ENCODE measurements around the gene ANXA8.
"Not testable (repeated sequence)": the region's sequence is repeated elsewhere in the genome, so short reads cannot be mapped to it uniquely, and the experiment has no call there.

DNA sequence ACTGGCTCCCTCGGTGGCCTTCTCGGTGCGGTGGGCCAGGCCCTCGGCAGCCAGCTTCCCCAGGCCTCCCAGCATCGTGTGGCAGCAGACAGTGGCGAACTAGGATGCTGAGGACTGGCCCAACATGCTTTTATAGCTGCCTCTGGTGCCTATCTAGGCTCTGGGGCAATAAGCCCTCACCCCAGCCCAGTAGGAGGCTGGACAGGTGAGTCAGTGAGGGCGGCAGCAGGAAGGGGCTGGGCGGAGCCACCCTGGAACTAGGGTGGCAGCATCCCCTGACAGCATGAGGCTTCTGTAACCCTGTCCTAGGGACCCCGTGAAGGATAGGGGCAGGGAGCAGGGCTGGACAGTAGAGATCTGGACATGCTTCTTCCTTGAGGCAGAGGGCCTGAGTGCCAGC, 7.7 kb upstream of the ANXA8 start, which contains the start of gene FAM25G:
- TF ChIP-seq, protein P1, sequence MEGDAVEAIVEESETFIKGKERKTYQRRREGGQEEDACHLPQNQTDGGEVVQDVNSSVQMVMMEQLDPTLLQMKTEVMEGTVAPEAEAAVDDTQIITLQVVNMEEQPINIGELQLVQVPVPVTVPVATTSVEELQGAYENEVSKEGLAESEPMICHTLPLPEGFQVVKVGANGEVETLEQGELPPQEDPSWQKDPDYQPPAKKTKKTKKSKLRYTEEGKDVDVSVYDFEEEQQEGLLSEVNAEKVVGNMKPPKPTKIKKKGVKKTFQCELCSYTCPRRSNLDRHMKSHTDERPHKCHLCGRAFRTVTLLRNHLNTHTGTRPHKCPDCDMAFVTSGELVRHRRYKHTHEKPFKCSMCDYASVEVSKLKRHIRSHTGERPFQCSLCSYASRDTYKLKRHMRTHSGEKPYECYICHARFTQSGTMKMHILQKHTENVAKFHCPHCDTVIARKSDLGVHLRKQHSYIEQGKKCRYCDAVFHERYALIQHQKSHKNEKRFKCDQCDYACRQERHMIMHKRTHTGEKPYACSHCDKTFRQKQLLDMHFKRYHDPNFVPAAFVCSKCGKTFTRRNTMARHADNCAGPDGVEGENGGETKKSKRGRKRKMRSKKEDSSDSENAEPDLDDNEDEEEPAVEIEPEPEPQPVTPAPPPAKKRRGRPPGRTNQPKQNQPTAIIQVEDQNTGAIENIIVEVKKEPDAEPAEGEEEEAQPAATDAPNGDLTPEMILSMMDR (IDR thresholded peaks at IDR 0.05; ENCODE audit: extremely low read depth in 1 of 2, insufficient read depth in 1 of 2, low read depth in 1 of 2, low read length in 2 of 2), result not testable (repeated sequence)
- TF ChIP-seq POLR2A (IDR thresholded peaks at IDR 0.05; ENCODE audit: low read depth, low read length); EZH2 (IDR thresholded peaks at IDR 0.05; ENCODE audit: borderline replicate concordance, low read depth, low read length, severe bottlenecking); FOS (IDR thresholded peaks at IDR 0.05; ENCODE audit: borderline replicate concordance, insufficient read depth, low read length); POLR2AphosphoS5 (IDR thresholded peaks at IDR 0.05; ENCODE audit: insufficient read depth, low read depth, low read length); JUN (IDR thresholded peaks at IDR 0.05; ENCODE audit: borderline replicate concordance, insufficient read depth, insufficient read length, low read depth); MYC (IDR thresholded peaks at IDR 0.05; ENCODE audit: low read depth, low read length): not testable (repeated sequence)
- TF ChIP-seq, protein P2, sequence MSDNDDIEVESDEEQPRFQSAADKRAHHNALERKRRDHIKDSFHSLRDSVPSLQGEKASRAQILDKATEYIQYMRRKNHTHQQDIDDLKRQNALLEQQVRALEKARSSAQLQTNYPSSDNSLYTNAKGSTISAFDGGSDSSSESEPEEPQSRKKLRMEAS (IDR thresholded peaks at IDR 0.05; ENCODE audit: insufficient read depth, insufficient read length), result not testable (repeated sequence)

All from endothelial cell of umbilical vein (primary cell).